ENCODE measurements around the gene ST6GALNAC5. TPM values are rescaled to one million over a fixed set of nuclear protein-coding genes. Genes with fewer than 3 reads are reported as not detected.

ST6GALNAC5 gene
- total RNA-seq, 1 experiment from 2014 or later, result not detected

GRCh38 chr1:76929136-76929535, 61.9 kb downstream of the ST6GALNAC5 start:
- no peak for DNase-seq
- H4K20me1 ChIP-seq (ENCODE audit: insufficient read depth, low read depth, low read length), result no peaks in the 10 kb centered on the region
- no peak overlapping the region for H2AFZ ChIP-seq (ENCODE audit: low read length)
- no peak overlapping the region for H3K4me3 ChIP-seq (ENCODE audit: low read length)
- H3K9me2 ChIP-seq (replicated peaks; ENCODE audit: insufficient read depth, low read length), result no peaks in the 10 kb centered on the region
- no peaks in the 10 kb centered on the region for H3K36me3 ChIP-seq (ENCODE audit: insufficient read depth, low read length)
- no peaks in the 10 kb centered on the region for H3K4me1 ChIP-seq (ENCODE audit: low read length)
- no peak overlapping the region for H3K9ac ChIP-seq (ENCODE audit: low read length)
- H3K27me3 ChIP-seq (ENCODE audit: low read length), result no peaks in the 10 kb centered on the region
- H3K27ac ChIP-seq (ENCODE audit: low read length), result no peak overlapping the region
- H3K79me2 ChIP-seq (ENCODE audit: low read length), result no peaks in the 10 kb centered on the region
- H3K9me3 ChIP-seq (ENCODE audit: low read length), result no peaks in the 10 kb centered on the region
- H3K4me2 ChIP-seq (ENCODE audit: low read depth, low read length, poor library complexity, severe bottlenecking), result no peak overlapping the region

- no peak overlapping the region for H3K4me2 ChIP-seq (ENCODE audit: low read depth, low read length, poor library complexity, severe bottlenecking)
- no peaks in the 10 kb centered on the region for H4K20me1 ChIP-seq (ENCODE audit: insufficient read depth, low read depth, low read length)
- H3K4me3 ChIP-seq (ENCODE audit: low read length), result no peak overlapping the region
- H3K9ac ChIP-seq (ENCODE audit: low read length), result no peak overlapping the region
- H3K9me3 ChIP-seq (ENCODE audit: low read length), result no peaks in the 10 kb centered on the region
- no peak overlapping the region for H3K27ac ChIP-seq (ENCODE audit: low read length)
- H3K4me1 ChIP-seq (ENCODE audit: low read length), result no peaks in the 10 kb centered on the region
- no peak for DNase-seq
- no peaks in the 10 kb centered on the region for H3K36me3 ChIP-seq (ENCODE audit: insufficient read depth, low read length)
- H3K27me3 ChIP-seq (ENCODE audit: low read length), result no peaks in the 10 kb centered on the region
- no peak overlapping the region for H2AFZ ChIP-seq (ENCODE audit: low read length)
- no peaks in the 10 kb centered on the region for H3K79me2 ChIP-seq (ENCODE audit: low read length)
- no peaks in the 10 kb centered on the region for H3K9me2 ChIP-seq (replicated peaks; ENCODE audit: insufficient read depth, low read length)
Measured at GRCh38 chr1:76933847-76934815, 66.9 kb downstream of the ST6GALNAC5 start.

GRCh38 chr1:76938304-76938703, 71.0 kb downstream of the ST6GALNAC5 start:
- no peaks in the 10 kb centered on the region for H3K9me2 ChIP-seq (replicated peaks; ENCODE audit: insufficient read depth, low read length)
- no peaks in the 10 kb centered on the region for H3K9me3 ChIP-seq (ENCODE audit: low read length)
- no peak overlapping the region for H3K9ac ChIP-seq (ENCODE audit: low read length)
- H3K79me2 ChIP-seq (ENCODE audit: low read length), result no peaks in the 10 kb centered on the region
- no peak overlapping the region for H3K4me3 ChIP-seq (ENCODE audit: low read length)
- no peaks in the 10 kb centered on the region for H4K20me1 ChIP-seq (ENCODE audit: insufficient read depth, low read depth, low read length)
- DNase-seq, result no peak
- H2AFZ ChIP-seq (ENCODE audit: low read length), result no peak overlapping the region
- no peak overlapping the region for H3K4me2 ChIP-seq (ENCODE audit: low read depth, low read length, poor library complexity, severe bottlenecking)
- H3K27me3 ChIP-seq (ENCODE audit: low read length), result no peaks in the 10 kb centered on the region
- H3K36me3 ChIP-seq (ENCODE audit: insufficient read depth, low read length), result no peaks in the 10 kb centered on the region
- no peaks in the 10 kb centered on the region for H3K4me1 ChIP-seq (ENCODE audit: low read length)
- H3K27ac ChIP-seq (ENCODE audit: low read length), result no peak overlapping the region

GRCh38 chr1:76939050-76939816, 72.0 kb downstream of the ST6GALNAC5 start:
- Histone ChIP-seq H3K4me3 (ENCODE audit: low read length) (no peak overlapping the region), H3K27ac (ENCODE audit: low read length) (no peak overlapping the region), H3K27me3 (ENCODE audit: low read length) (no peaks in the 10 kb centered on the region), H3K4me1 (ENCODE audit: low read length) (no peaks in the 10 kb centered on the region), H4K20me1 (ENCODE audit: insufficient read depth, low read depth, low read length) (no peaks in the 10 kb centered on the region), H3K9ac (ENCODE audit: low read length) (no peak overlapping the region), H3K9me3 (ENCODE audit: low read length) (no peaks in the 10 kb centered on the region), H2AFZ (ENCODE audit: low read length) (no peak overlapping the region), H3K4me2 (ENCODE audit: low read depth, low read length, poor library complexity, severe bottlenecking) (no peak overlapping the region), H3K79me2 (ENCODE audit: low read length) (no peaks in the 10 kb centered on the region), H3K9me2 (replicated peaks; ENCODE audit: insufficient read depth, low read length) (no peaks in the 10 kb centered on the region), H3K36me3 (ENCODE audit: insufficient read depth, low read length) (no peaks in the 10 kb centered on the region)
- no peak for DNase-seq

- Histone ChIP-seq H3K9me2 (replicated peaks; ENCODE audit: insufficient read depth, low read length) (no peaks in the 10 kb centered on the region), H3K27me3 (ENCODE audit: low read length) (no peaks in the 10 kb centered on the region), H2AFZ (ENCODE audit: low read length) (no peak overlapping the region), H3K4me1 (ENCODE audit: low read length) (no peaks in the 10 kb centered on the region), H3K4me2 (ENCODE audit: low read depth, low read length, poor library complexity, severe bottlenecking) (no peak overlapping the region), H3K36me3 (ENCODE audit: insufficient read depth, low read length) (no peaks in the 10 kb centered on the region), H3K4me3 (ENCODE audit: low read length) (no peak overlapping the region), H3K27ac (ENCODE audit: low read length) (no peak overlapping the region), H3K79me2 (ENCODE audit: low read length) (no peaks in the 10 kb centered on the region), H4K20me1 (ENCODE audit: insufficient read depth, low read depth, low read length) (no peaks in the 10 kb centered on the region), H3K9ac (ENCODE audit: low read length) (no peak overlapping the region), H3K9me3 (ENCODE audit: low read length) (no peaks in the 10 kb centered on the region)
- DNase-seq, result no peak
Measured at GRCh38 chr1:76939817-76940216, 72.5 kb downstream of the ST6GALNAC5 start.

- no peak for DNase-seq
- H3K36me3 ChIP-seq (ENCODE audit: insufficient read depth, low read length), result no peaks in the 10 kb centered on the region
- no peaks in the 10 kb centered on the region for H3K9me3 ChIP-seq (ENCODE audit: low read length)
- no peak overlapping the region for H3K9ac ChIP-seq (ENCODE audit: low read length)
- no peak overlapping the region for H2AFZ ChIP-seq (ENCODE audit: low read length)
- H3K4me3 ChIP-seq (ENCODE audit: low read length), result no peak overlapping the region
- H3K79me2 ChIP-seq (ENCODE audit: low read length), result no peaks in the 10 kb centered on the region
- no peaks in the 10 kb centered on the region for H3K4me1 ChIP-seq (ENCODE audit: low read length)
- H3K27me3 ChIP-seq (ENCODE audit: low read length), result no peaks in the 10 kb centered on the region
- H3K27ac ChIP-seq (ENCODE audit: low read length), result no peak overlapping the region
- no peaks in the 10 kb centered on the region for H4K20me1 ChIP-seq (ENCODE audit: insufficient read depth, low read depth, low read length)
- H3K4me2 ChIP-seq (ENCODE audit: low read depth, low read length, poor library complexity, severe bottlenecking), result no peak overlapping the region
- H3K9me2 ChIP-seq (replicated peaks; ENCODE audit: insufficient read depth, low read length), result no peaks in the 10 kb centered on the region
Measured at GRCh38 chr1:76940571-76941335, 73.5 kb downstream of the ST6GALNAC5 start.

GRCh38 chr1:76942549-76942948, 75.3 kb downstream of the ST6GALNAC5 start:
- H4K20me1 ChIP-seq (ENCODE audit: insufficient read depth, low read depth, low read length), result no peaks in the 10 kb centered on the region
- no peaks in the 10 kb centered on the region for H3K36me3 ChIP-seq (ENCODE audit: insufficient read depth, low read length)
- no peak overlapping the region for H3K4me3 ChIP-seq (ENCODE audit: low read length)
- H3K9ac ChIP-seq (ENCODE audit: low read length), result no peak overlapping the region
- no peaks in the 10 kb centered on the region for H3K27me3 ChIP-seq (ENCODE audit: low read length)
- no peaks in the 10 kb centered on the region for H3K9me3 ChIP-seq (ENCODE audit: low read length)
- H3K79me2 ChIP-seq (ENCODE audit: low read length), result no peaks in the 10 kb centered on the region
- H3K27ac ChIP-seq (ENCODE audit: low read length), result no peak overlapping the region
- DNase-seq, result no peak
- H3K9me2 ChIP-seq (replicated peaks; ENCODE audit: insufficient read depth, low read length), result no peaks in the 10 kb centered on the region
- H3K4me1 ChIP-seq (ENCODE audit: low read length), result no peaks in the 10 kb centered on the region
- H2AFZ ChIP-seq (ENCODE audit: low read length), result no peak overlapping the region
- no peak overlapping the region for H3K4me2 ChIP-seq (ENCODE audit: low read depth, low read length, poor library complexity, severe bottlenecking)

GRCh38 chr1:76944942-76945341, 77.7 kb downstream of the ST6GALNAC5 start:
- Histone ChIP-seq H3K9ac (ENCODE audit: low read length) (no peak overlapping the region), H3K27ac (ENCODE audit: low read length) (no peak overlapping the region), H3K79me2 (ENCODE audit: low read length) (no peaks in the 10 kb centered on the region), H4K20me1 (ENCODE audit: insufficient read depth, low read depth, low read length) (no peaks in the 10 kb centered on the region), H3K4me3 (ENCODE audit: low read length) (no peak overlapping the region), H3K9me3 (ENCODE audit: low read length) (no peaks in the 10 kb centered on the region), H3K27me3 (ENCODE audit: low read length) (no peaks in the 10 kb centered on the region), H3K36me3 (ENCODE audit: insufficient read depth, low read length) (no peaks in the 10 kb centered on the region), H3K9me2 (replicated peaks; ENCODE audit: insufficient read depth, low read length) (no peaks in the 10 kb centered on the region), H2AFZ (ENCODE audit: low read length) (no peak overlapping the region), H3K4me2 (ENCODE audit: low read depth, low read length, poor library complexity, severe bottlenecking) (no peak overlapping the region), H3K4me1 (ENCODE audit: low read length) (no peaks in the 10 kb centered on the region)
- no peak for DNase-seq
